HEK293 (cell line): Measurements from ENCODE around the gene SRF.

Source experiments
- CTCF ChIA-PET: fragments of 350-600 bp; formaldehyde crosslinking; extraction: SDS; loops from one replicate; lab custom pipeline; 2021; ENCODE audit warnings: antibody characterized with exemption; lab: Yijun Ruan, JAX
- POLR2A ChIA-PET: fragments of 300-600 bp; formaldehyde crosslinking; extraction: SDS; loops from one replicate; lab custom pipeline; 2020; ENCODE audit warnings: antibody characterized with exemption, inconsistent platforms; lab: Yijun Ruan, JAX
- H3K27ac ChIP-seq: fragments of 200-500 bp; sonication (Bioruptor generic); 2 replicates; pipeline ENCODE4 v1.5.1; 2014; ENCODE audit warnings: low read depth, low read length, control low read depth, inconsistent platforms; ENCODE audit errors: extremely low read depth
- H3K36me3 ChIP-seq, 2 experiments: fragments of 200-500 bp in 1 of 2; sonication (Bioruptor generic) in 1 of 2; 1 replicate in 1 of 2; 2 replicates in 1 of 2; pipeline ENCODE4 v1.5.1; 2014 to 2017; ENCODE audit warnings: inconsistent platforms in 2 of 2, low read length in 2 of 2; ENCODE audit not compliant: control insufficient read depth in 2 of 2, insufficient read depth in 1 of 2
- H3K4me1 ChIP-seq: fragments of 200-500 bp; sonication (Bioruptor generic); 2 replicates; pipeline ENCODE4 v1.5.1; 2014; ENCODE audit warnings: mild to moderate bottlenecking, low read length, inconsistent platforms; ENCODE audit not compliant: control insufficient read depth, insufficient read depth
- H3K4me3 ChIP-seq: 2 replicates; pipeline ENCODE4 v1.5.1; 2011; ENCODE audit warnings: low read depth, mild to moderate bottlenecking, control low read depth, low read length, moderate library complexity
- H3K9me3 ChIP-seq: fragments of 200-500 bp; sonication (Bioruptor generic); 2 replicates; pipeline ENCODE4 v1.5.1; 2014; ENCODE audit warnings: low read depth, low read length, inconsistent platforms; ENCODE audit not compliant: control insufficient read depth, insufficient read depth
- BCL11B ChIP-seq: fragments of 450-650 bp; formaldehyde crosslinking; IDR thresholded peaks from 2 replicates; pipeline ENCODE4 v1.5.1; 2016; ENCODE audit warnings: low read depth, missing biosample characterization, missing genetic modification characterization
- KLF8 ChIP-seq: fragments of 450-650 bp; formaldehyde crosslinking; IDR thresholded peaks from 2 replicates; pipeline ENCODE4 v1.5.1; 2016; ENCODE audit warnings: missing biosample characterization, missing genetic modification characterization
- TCF7L2 ChIP-seq: IDR thresholded peaks from 2 replicates; pipeline ENCODE4 v1.6.1; 2011; ENCODE audit warnings: low read depth, mild to moderate bottlenecking, inconsistent platforms, low read length, moderate library complexity, borderline replicate concordance
- YY1 ChIP-seq: fragments of 450-650 bp; formaldehyde crosslinking; IDR thresholded peaks from 2 replicates; pipeline ENCODE4 v1.5.1; 2018; ENCODE audit warnings: missing biosample characterization, missing genetic modification characterization
- ZIC2 ChIP-seq: fragments of 450-650 bp; formaldehyde crosslinking; IDR thresholded peaks from 2 replicates; pipeline ENCODE4 v1.5.1; 2016; ENCODE audit warnings: missing biosample characterization, missing genetic modification characterization
- ZNF114 ChIP-seq: fragments of 450-650 bp; formaldehyde crosslinking; IDR thresholded peaks from 2 replicates; pipeline ENCODE4 v1.5.0; 2017; ENCODE audit warnings: missing biosample characterization, missing genetic modification characterization
- ZNF184 ChIP-seq: fragments of 450-650 bp; IDR thresholded peaks from 2 replicates; pipeline ENCODE4 v1.5.1; 2018; ENCODE audit warnings: missing biosample characterization, mild to moderate bottlenecking, missing genetic modification characterization
- ZNF202 ChIP-seq: fragments of 450-650 bp; formaldehyde crosslinking; IDR thresholded peaks from 2 replicates; pipeline ENCODE4 v1.5.1; 2016; ENCODE audit warnings: missing biosample characterization, missing genetic modification characterization, borderline replicate concordance
- ZNF501 ChIP-seq: fragments of 450-650 bp; formaldehyde crosslinking; IDR thresholded peaks from 2 replicates; pipeline ENCODE4 v1.5.1; 2016; ENCODE audit warnings: missing biosample characterization, missing genetic modification characterization
- ZSCAN16 ChIP-seq: fragments of 450-650 bp; formaldehyde crosslinking; IDR thresholded peaks from 2 replicates; pipeline ENCODE4 v1.5.1; 2016; ENCODE audit warnings: missing biosample characterization, missing genetic modification characterization
- ZSCAN30 ChIP-seq: fragments of 450-650 bp; IDR thresholded peaks from 2 replicates; pipeline ENCODE4 v1.5.1; 2018; ENCODE audit warnings: missing biosample characterization, mild to moderate bottlenecking, missing genetic modification characterization, moderate library complexity
- TF ChIP-seq, protein P1 (sequence below): fragments of 450-650 bp; formaldehyde crosslinking; conservative IDR thresholded peaks from 2 replicates; pipeline ENCODE4 v1.5.1; 2016; ENCODE audit warnings: low read depth, missing biosample characterization, missing genetic modification characterization
- TF ChIP-seq, protein P2 (sequence below): fragments of 450-650 bp; formaldehyde crosslinking; IDR thresholded peaks from 2 replicates; pipeline ENCODE4 v1.5.1; 2016; ENCODE audit warnings: missing biosample characterization, missing genetic modification characterization
- TF ChIP-seq, protein P3 (sequence below): fragments of 450-650 bp; formaldehyde crosslinking; IDR thresholded peaks from 2 replicates; pipeline ENCODE4 v1.5.1; 2016; ENCODE audit warnings: missing biosample characterization, missing genetic modification characterization
- TF ChIP-seq, protein P4 (sequence below): fragments of 450-650 bp; formaldehyde crosslinking; IDR thresholded peaks from 2 replicates; pipeline ENCODE4 v1.5.1; 2016; ENCODE audit warnings: missing biosample characterization, missing genetic modification characterization
- TF ChIP-seq, protein P5 (sequence below): fragments of 450-650 bp; formaldehyde crosslinking; IDR thresholded peaks from 2 replicates; pipeline ENCODE4 v1.5.1; 2016; ENCODE audit warnings: missing biosample characterization, missing genetic modification characterization

Gene SRF

DNA sequence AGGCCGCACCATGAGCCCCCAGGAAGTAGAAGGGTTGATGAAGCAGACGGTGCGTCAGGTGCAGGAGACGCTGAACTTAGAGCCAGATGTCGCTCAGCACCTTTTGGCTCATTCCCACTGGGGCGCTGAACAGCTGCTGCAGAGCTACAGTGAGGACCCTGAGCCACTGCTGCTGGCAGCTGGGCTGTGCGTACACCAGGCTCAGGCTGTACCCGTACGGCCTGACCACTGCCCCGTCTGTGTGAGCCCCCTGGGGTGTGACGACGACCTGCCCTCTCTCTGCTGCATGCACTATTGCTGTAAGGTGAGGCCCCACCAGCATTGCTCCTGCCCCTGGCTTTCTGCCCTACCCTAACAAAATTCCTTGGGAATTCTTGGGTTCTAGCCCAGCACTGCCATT, 45.1 kb downstream of the SRF start (continued):
- TF ChIP-seq, protein P1, sequence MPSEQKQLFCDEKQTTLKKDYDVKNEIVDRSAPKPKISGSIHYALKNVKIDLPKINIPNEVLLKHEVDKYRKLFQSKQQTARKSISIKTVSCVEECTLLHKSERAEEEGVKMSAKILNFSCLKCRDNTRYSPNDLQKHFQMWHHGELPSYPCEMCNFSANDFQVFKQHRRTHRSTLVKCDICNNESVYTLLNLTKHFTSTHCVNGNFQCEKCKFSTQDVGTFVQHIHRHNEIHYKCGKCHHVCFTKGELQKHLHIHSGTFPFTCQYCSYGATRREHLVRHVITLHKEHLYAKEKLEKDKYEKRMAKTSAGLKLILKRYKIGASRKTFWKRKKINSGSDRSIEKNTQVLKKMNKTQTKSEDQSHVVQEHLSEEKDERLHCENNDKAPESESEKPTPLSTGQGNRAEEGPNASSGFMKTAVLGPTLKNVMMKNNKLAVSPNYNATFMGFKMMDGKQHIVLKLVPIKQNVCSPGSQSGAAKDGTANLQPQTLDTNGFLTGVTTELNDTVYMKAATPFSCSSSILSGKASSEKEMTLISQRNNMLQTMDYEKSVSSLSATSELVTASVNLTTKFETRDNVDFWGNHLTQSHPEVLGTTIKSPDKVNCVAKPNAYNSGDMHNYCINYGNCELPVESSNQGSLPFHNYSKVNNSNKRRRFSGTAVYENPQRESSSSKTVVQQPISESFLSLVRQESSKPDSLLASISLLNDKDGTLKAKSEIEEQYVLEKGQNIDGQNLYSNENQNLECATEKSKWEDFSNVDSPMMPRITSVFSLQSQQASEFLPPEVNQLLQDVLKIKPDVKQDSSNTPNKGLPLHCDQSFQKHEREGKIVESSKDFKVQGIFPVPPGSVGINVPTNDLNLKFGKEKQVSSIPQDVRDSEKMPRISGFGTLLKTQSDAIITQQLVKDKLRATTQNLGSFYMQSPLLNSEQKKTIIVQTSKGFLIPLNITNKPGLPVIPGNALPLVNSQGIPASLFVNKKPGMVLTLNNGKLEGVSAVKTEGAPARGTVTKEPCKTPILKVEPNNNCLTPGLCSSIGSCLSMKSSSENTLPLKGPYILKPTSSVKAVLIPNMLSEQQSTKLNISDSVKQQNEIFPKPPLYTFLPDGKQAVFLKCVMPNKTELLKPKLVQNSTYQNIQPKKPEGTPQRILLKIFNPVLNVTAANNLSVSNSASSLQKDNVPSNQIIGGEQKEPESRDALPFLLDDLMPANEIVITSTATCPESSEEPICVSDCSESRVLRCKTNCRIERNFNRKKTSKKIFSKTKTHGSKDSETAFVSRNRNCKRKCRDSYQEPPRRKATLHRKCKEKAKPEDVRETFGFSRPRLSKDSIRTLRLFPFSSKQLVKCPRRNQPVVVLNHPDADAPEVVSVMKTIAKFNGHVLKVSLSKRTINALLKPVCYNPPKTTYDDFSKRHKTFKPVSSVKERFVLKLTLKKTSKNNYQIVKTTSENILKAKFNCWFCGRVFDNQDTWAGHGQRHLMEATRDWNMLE (tag by site-specific recombination) = no peak
- TF ChIP-seq ZIC2 (tag by site-specific recombination) (no peak), BCL11B (tag by site-specific recombination) (no peak), ZNF184 (no peak)

DNA sequence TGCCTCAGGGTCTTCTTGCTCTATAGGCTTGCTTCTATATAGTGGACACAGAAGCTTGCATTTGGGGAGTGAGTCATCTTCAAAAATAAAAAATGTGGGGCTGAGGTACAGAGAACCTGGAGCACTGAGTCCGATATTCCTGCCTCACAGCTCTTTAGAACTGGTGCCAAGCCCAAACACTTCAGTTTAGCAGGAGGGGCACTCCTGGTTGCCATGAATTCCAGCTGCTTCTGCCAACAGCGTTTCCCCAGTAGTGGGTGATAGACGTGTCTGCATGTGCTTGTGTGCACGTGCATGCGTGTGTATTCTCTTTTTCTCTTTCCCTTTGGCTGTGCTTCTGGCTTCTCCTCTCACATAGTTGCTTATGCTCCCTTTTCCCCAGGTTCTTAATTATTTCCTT, 46.3 kb downstream of the SRF start:
- no peaks in the 10 kb centered on the region for H3K9me3 ChIP-seq
- ChIA-PET POLR2A (no interaction called here), CTCF (interaction anchor here (1.3 to 4.6 kb wide), 2 partner anchors 12 to 117 kb away, joined by 3 to 20 read pairs; partner anchors contain the start of gene DNPH1)
- no peak overlapping the region for H3K27ac ChIP-seq
- no peak overlapping the region for H3K4me3 ChIP-seq
- H3K36me3 ChIP-seq = peaks cover 0 to 11% of the 10 kb centered on the region in 2 experiments; a peak in 2 of 3 replicates
- H3K4me1 ChIP-seq = no peaks in the 10 kb centered on the region
- TF ChIP-seq KLF8 (tag by site-specific recombination) (no peak), YY1 (tag by site-specific recombination) (no peak), ZSCAN30 (tag by site-specific recombination) (no peak), TCF7L2 (no peak), ZNF114 (tag by site-specific recombination) (no peak), ZSCAN16 (tag by site-specific recombination) (no peak)

DNA sequence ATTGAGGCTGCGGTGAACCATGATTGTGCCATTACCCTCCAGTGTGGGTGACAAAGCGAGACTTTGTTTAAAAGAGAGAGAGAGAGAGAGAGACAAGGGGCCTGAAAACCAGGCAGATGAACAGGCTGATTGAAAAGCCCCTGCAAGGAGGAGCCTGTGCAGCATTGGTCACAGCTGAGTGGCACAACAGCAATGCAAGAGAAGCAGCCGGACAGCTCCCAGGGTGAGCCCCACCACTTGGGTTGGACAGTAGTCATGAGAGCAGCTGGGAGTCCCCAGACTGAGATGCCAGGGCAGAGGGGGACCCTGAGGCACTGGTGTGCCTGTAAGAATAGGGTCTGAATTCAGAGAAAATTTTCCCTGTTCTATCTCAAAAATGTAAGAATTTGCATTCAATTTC, 48.0 kb downstream of the SRF start:
- Histone ChIP-seq H3K4me3 (no peak overlapping the region), H3K4me1 (no peaks in the 10 kb centered on the region), H3K27ac (no peak overlapping the region), H3K36me3 (peaks cover 0 to 25% of the 10 kb centered on the region in 2 experiments; a peak in 2 of 3 replicates), H3K9me3 (no peaks in the 10 kb centered on the region)
- ChIA-PET CTCF (interaction anchor here (0.5 to 4.6 kb wide), 2 partner anchors 10 to 243 kb away, joined by 5 to 20 read pairs; partner anchors contain the start of gene DNPH1), POLR2A (interaction anchor here (3.2 kb wide), 1 partner anchor 10 kb away, joined by 16 read pairs; the partner anchor contains the start of gene DNPH1)
- TF ChIP-seq, protein P2, sequence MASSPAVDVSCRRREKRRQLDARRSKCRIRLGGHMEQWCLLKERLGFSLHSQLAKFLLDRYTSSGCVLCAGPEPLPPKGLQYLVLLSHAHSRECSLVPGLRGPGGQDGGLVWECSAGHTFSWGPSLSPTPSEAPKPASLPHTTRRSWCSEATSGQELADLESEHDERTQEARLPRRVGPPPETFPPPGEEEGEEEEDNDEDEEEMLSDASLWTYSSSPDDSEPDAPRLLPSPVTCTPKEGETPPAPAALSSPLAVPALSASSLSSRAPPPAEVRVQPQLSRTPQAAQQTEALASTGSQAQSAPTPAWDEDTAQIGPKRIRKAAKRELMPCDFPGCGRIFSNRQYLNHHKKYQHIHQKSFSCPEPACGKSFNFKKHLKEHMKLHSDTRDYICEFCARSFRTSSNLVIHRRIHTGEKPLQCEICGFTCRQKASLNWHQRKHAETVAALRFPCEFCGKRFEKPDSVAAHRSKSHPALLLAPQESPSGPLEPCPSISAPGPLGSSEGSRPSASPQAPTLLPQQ (tag by site-specific recombination) = no peak
- TF ChIP-seq ZNF202 = no peak
- TF ChIP-seq ZNF501 = no peak
- TF ChIP-seq, protein P3, sequence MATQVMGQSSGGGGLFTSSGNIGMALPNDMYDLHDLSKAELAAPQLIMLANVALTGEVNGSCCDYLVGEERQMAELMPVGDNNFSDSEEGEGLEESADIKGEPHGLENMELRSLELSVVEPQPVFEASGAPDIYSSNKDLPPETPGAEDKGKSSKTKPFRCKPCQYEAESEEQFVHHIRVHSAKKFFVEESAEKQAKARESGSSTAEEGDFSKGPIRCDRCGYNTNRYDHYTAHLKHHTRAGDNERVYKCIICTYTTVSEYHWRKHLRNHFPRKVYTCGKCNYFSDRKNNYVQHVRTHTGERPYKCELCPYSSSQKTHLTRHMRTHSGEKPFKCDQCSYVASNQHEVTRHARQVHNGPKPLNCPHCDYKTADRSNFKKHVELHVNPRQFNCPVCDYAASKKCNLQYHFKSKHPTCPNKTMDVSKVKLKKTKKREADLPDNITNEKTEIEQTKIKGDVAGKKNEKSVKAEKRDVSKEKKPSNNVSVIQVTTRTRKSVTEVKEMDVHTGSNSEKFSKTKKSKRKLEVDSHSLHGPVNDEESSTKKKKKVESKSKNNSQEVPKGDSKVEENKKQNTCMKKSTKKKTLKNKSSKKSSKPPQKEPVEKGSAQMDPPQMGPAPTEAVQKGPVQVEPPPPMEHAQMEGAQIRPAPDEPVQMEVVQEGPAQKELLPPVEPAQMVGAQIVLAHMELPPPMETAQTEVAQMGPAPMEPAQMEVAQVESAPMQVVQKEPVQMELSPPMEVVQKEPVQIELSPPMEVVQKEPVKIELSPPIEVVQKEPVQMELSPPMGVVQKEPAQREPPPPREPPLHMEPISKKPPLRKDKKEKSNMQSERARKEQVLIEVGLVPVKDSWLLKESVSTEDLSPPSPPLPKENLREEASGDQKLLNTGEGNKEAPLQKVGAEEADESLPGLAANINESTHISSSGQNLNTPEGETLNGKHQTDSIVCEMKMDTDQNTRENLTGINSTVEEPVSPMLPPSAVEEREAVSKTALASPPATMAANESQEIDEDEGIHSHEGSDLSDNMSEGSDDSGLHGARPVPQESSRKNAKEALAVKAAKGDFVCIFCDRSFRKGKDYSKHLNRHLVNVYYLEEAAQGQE = peak; percentile 81
- TF ChIP-seq, protein P4, sequence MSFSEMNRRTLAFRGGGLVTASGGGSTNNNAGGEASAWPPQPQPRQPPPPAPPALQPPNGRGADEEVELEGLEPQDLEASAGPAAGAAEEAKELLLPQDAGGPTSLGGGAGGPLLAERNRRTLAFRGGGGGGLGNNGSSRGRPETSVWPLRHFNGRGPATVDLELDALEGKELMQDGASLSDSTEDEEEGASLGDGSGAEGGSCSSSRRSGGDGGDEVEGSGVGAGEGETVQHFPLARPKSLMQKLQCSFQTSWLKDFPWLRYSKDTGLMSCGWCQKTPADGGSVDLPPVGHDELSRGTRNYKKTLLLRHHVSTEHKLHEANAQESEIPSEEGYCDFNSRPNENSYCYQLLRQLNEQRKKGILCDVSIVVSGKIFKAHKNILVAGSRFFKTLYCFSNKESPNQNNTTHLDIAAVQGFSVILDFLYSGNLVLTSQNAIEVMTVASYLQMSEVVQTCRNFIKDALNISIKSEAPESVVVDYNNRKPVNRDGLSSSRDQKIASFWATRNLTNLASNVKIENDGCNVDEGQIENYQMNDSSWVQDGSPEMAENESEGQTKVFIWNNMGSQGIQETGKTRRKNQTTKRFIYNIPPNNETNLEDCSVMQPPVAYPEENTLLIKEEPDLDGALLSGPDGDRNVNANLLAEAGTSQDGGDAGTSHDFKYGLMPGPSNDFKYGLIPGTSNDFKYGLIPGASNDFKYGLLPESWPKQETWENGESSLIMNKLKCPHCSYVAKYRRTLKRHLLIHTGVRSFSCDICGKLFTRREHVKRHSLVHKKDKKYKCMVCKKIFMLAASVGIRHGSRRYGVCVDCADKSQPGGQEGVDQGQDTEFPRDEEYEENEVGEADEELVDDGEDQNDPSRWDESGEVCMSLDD = no peak
- TF ChIP-seq, protein P5, sequence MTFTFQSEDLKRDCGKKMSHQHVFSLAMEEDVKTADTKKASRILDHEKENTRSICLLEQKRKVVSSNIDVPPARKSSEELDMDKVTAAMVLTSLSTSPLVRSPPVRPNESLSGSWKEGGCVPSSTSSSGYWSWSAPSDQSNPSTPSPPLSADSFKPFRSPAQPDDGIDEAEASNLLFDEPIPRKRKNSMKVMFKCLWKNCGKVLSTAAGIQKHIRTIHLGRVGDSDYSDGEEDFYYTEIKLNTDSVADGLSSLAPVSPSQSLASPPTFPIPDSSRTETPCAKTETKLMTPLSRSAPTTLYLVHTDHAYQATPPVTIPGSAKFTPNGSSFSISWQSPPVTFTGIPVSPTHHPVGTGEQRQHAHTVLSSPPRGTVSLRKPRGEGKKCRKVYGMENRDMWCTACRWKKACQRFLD (tag by site-specific recombination) = no peak
